PFSK-1 (cell line): ENCODE measurements around the gene PTPRM.

Experiments used
- POLR2AphosphoS5 ChIP-seq: IDR thresholded peaks from 2 replicates; pipeline ENCODE4 v1.6.1; 2012; ENCODE audit warnings: low read depth, mild to moderate bottlenecking, control low read depth, low read length, moderate library complexity
- REST ChIP-seq, 2 experiments: IDR thresholded peaks; 2 replicates each; pipeline versions ENCODE4 v1.6.1 to v1.8.0; 2011 to 2012; ENCODE audit warnings: low read depth in 2 of 2, low read length in 2 of 2, control low read depth in 1 of 2, inconsistent platforms in 1 of 2, mild to moderate bottlenecking in 1 of 2, moderate library complexity in 1 of 2; ENCODE audit not compliant: insufficient read depth in 1 of 2
- SIN3A ChIP-seq: IDR thresholded peaks from 2 replicates; pipeline ENCODE4 v1.6.1; 2012; ENCODE audit warnings: mild to moderate bottlenecking, low read length, moderate library complexity, borderline replicate concordance; ENCODE audit not compliant: insufficient read depth

GRCh38 chr18:7844418-7844817 is 277.3 kb downstream of the PTPRM start:
- TF ChIP-seq SIN3A (no peak), REST (IDR thresholded peaks at IDR 0.05; ENCODE audit: insufficient read depth in 1 of 2, low read depth in 2 of 2, low read length in 2 of 2) (no peak), POLR2AphosphoS5 (no peak)
